Tibial nerve (tissue), 4 donors: ENCODE measurements around the gene PEAK3. TPM values are rescaled to one million over a fixed set of nuclear protein-coding genes. Genes with fewer than 3 reads are reported as not detected.

Source experiments
- DNase-seq, 2 donors: peaks; one replicate each; pipeline ENCODE4 v3.0.0-alpha.2; 2019; ENCODE audit warnings: low spot score in 2 of 2
- H3K27ac ChIP-seq, 4 donors: fragments of 200-600 bp; sonication (generic) in 3 of 4; one replicate each; pipeline ENCODE4 v1.5.1; 2017 to 2019; ENCODE audit warnings: mild to moderate bottlenecking in 1 of 4
- H3K27me3 ChIP-seq, 2 donors: fragments of 200-600 bp; sonication (generic) in 1 of 2; one replicate each; pipeline versions ENCODE4 v1.5.1 to v1.6.0; 2017 to 2019
- H3K36me3 ChIP-seq, 3 donors: fragments of 200-600 bp; sonication (generic); one replicate each; pipeline ENCODE4 v1.5.1; 2018 to 2019
- H3K4me1 ChIP-seq, 4 donors: fragments of 200-600 bp; sonication (generic) in 3 of 4; one replicate each; pipeline ENCODE4 v1.5.1; 2017 to 2019
- H3K4me3 ChIP-seq, 4 donors: fragments of 200-600 bp; sonication (generic) in 3 of 4; one replicate each; pipeline ENCODE4 v1.5.1; 2017 to 2019; ENCODE audit warnings: mild to moderate bottlenecking in 1 of 4, moderate library complexity in 1 of 4
- H3K9me3 ChIP-seq, 4 donors: fragments of 200-600 bp; sonication (generic) in 3 of 4; one replicate each; pipeline ENCODE4 v1.5.1; 2017 to 2019
- CTCF ChIP-seq, 5 experiments: fragments of 200-600 bp in 3 of 5; fragments of 450-650 bp in 2 of 5; sonication (generic) in 3 of 5; IDR thresholded peaks; one replicate each; pipeline ENCODE4 v1.5.1; 2016 to 2019; ENCODE audit warnings: antibody characterized with exemption in 5 of 5, mild to moderate bottlenecking in 3 of 5, moderate library complexity in 2 of 5
- EP300 ChIP-seq, 2 donors: sonication (generic); formaldehyde crosslinking; IDR thresholded peaks; one replicate each; pipeline ENCODE4 v1.6.1; 2017; ENCODE audit warnings: antibody characterized with exemption in 2 of 2, mild to moderate bottlenecking in 1 of 2
- POLR2A ChIP-seq, 2 donors: fragments of 450-650 bp; IDR thresholded peaks; one replicate each; pipeline ENCODE4 v1.6.1; 2017; ENCODE audit warnings: antibody characterized with exemption in 2 of 2, mild to moderate bottlenecking in 2 of 2, moderate library complexity in 2 of 2
- WGBS, 2 donors: methylation state at CpG; one replicate each; pipeline ENCODE4 v1.1.5; 2018; 5-methylcytosine and 5-hydroxymethylcytosine counted together
- total RNA-seq, 4 donors: library from RNA; depleted of rRNA; stranded (reverse); fragments of >200 nt; gene quantifications; one replicate each; pipeline ENCODE4 v1.1.0, GENCODE V29; 2016

PEAK3 gene
- total RNA-seq, 4 donors from 2014 or later: 0.42 to 4.2 (median 2.2) TPM

- DNase-seq: no peak
- Histone ChIP-seq H3K27me3 (no peaks in the 10 kb centered on the region), H3K36me3 (peaks cover 0 to 58% (median 8%) of the 10 kb centered on the region in 3 donors), H3K9me3 (no peaks in the 10 kb centered on the region), H3K4me1 (peaks cover 0 to 28% (median 17%) of the 10 kb centered on the region in 4 donors), H3K4me3 (no peak overlapping the region), H3K27ac (peak overlapping the region in 1 of 4 donors; percentile 12)
- WGBS, 2 donors: 86 to 88% methylated on average over 34 of the region's 34 CpGs
- TF ChIP-seq EP300 (IDR thresholded peaks at IDR 0.05) (no peak), CTCF (IDR thresholded peaks at IDR 0.05) (no peak), POLR2A (IDR thresholded peaks at IDR 0.05) (no peak)
These were observed 42.4 kb upstream of the PEAK3 start for GRCh38 chr19:2324220-2324948.

- TF ChIP-seq POLR2A (IDR thresholded peaks at IDR 0.05) (no peak), EP300 (IDR thresholded peaks at IDR 0.05) (no peak), CTCF (IDR thresholded peaks at IDR 0.05) (no peak)
- no peaks in the 10 kb centered on the region for H3K27me3 ChIP-seq
- no peak overlapping the region for H3K27ac ChIP-seq
- DNase-seq: no peak
- H3K4me3 ChIP-seq: no peak overlapping the region
- peaks cover 0 to 58% (median 8%) of the 10 kb centered on the region in 3 donors for H3K36me3 ChIP-seq
- H3K4me1 ChIP-seq: peaks cover 0 to 22% (median 13%) of the 10 kb centered on the region in 4 donors
- H3K9me3 ChIP-seq: no peaks in the 10 kb centered on the region
- 88 to 92% methylated on average over 15 to 19 of the region's 19 CpGs for WGBS, 2 donors
These were observed 41.7 kb upstream of the PEAK3 start for GRCh38 chr19:2323707-2324106.

- WGBS, 2 donors: 88 to 89% methylated on average over 26 to 34 of the region's 39 CpGs
- H3K36me3 ChIP-seq: peaks cover 0 to 58% (median 8%) of the 10 kb centered on the region in 3 donors
- no peaks in the 10 kb centered on the region for H3K9me3 ChIP-seq
- no peak overlapping the region for H3K27ac ChIP-seq
- peaks cover 0 to 12% (median 2%) of the 10 kb centered on the region in 4 donors for H3K4me1 ChIP-seq
- no peak for DNase-seq
- H3K4me3 ChIP-seq: no peak overlapping the region
- no peak for TF ChIP-seq CTCF (IDR thresholded peaks at IDR 0.05)
- TF ChIP-seq POLR2A (IDR thresholded peaks at IDR 0.05): no peak
- TF ChIP-seq EP300 (IDR thresholded peaks at IDR 0.05): no peak
- H3K27me3 ChIP-seq: no peaks in the 10 kb centered on the region
These were observed 39.7 kb upstream of the PEAK3 start for GRCh38 chr19:2321565-2322283.

- no peak for TF ChIP-seq EP300 (IDR thresholded peaks at IDR 0.05)
- TF ChIP-seq CTCF (IDR thresholded peaks at IDR 0.05): no peak
- no peak for TF ChIP-seq POLR2A (IDR thresholded peaks at IDR 0.05)
These were observed 39.0 kb upstream of the PEAK3 start for GRCh38 chr19:2320939-2321338.

GRCh38 chr19:2320049-2320448 is 38.1 kb upstream of the PEAK3 start:
- H3K27me3 ChIP-seq: peaks cover 0 to 6% of the 10 kb centered on the region in 2 donors
- no peak overlapping the region for H3K4me3 ChIP-seq
- 54 to 66% methylated on average over 12 of the region's 12 CpGs for WGBS, 2 donors

More at GRCh38 chr19:2320939-2321338, 39.0 kb upstream of the PEAK3 start:
- H3K36me3 ChIP-seq: peaks cover 0 to 57% (median 8%) of the 10 kb centered on the region in 3 donors
- peaks cover 0 to 1% of the 10 kb centered on the region in 2 donors for H3K27me3 ChIP-seq
- WGBS, 2 donors: 85 to 90% methylated on average over 12 of the region's 12 CpGs
- H3K4me3 ChIP-seq: no peak overlapping the region
- peaks cover 0 to 5% (median 0%) of the 10 kb centered on the region in 4 donors for H3K4me1 ChIP-seq
- DNase-seq: no peak
- H3K9me3 ChIP-seq: peaks cover 0 to 4% (median 0%) of the 10 kb centered on the region in 4 donors
- H3K27ac ChIP-seq: no peak overlapping the region

More at GRCh38 chr19:2320049-2320448, 38.1 kb upstream of the PEAK3 start:
- H3K36me3 ChIP-seq: peaks cover 0 to 48% (median 8%) of the 10 kb centered on the region in 3 donors
- no peak overlapping the region for H3K27ac ChIP-seq
- DNase-seq: no peak
- no peak for TF ChIP-seq POLR2A (IDR thresholded peaks at IDR 0.05)
- no peak for TF ChIP-seq EP300 (IDR thresholded peaks at IDR 0.05)
- no peak for TF ChIP-seq CTCF (IDR thresholded peaks at IDR 0.05)
- H3K9me3 ChIP-seq: peaks cover 0 to 12% (median 1%) of the 10 kb centered on the region in 4 donors
- H3K4me1 ChIP-seq: peaks cover 0 to 3% (median 0%) of the 10 kb centered on the region in 4 donors
